Omental fat pad (tissue), 4 donors: Measurements from ENCODE around the gene CPZ. TPM values are rescaled to one million over a fixed set of nuclear protein-coding genes. Genes with fewer than 3 reads are reported as not detected.

Source experiments
- ATAC-seq: fragments of 150-250 bp; one replicate; pipeline ENCODE4 v1.9.1; 2016; ENCODE audit warnings: mild to moderate bottlenecking, moderate library complexity; ENCODE audit not compliant: low FRiP score
- DNase-seq: peaks from one replicate; pipeline ENCODE4 v3.0.0-alpha.2; 2019; ENCODE audit warnings: low spot score
- CTCF ChIP-seq, 3 donors: fragments of 450-650 bp; IDR thresholded peaks; one replicate each; pipeline ENCODE4 v1.5.1; 2016 to 2017; ENCODE audit warnings: antibody characterized with exemption in 3 of 3, mild to moderate bottlenecking in 3 of 3, moderate library complexity in 2 of 3
- total RNA-seq, 4 donors: library from RNA; depleted of rRNA; stranded (reverse); fragments of >200 nt; gene quantifications; one replicate each; pipeline ENCODE4 v1.1.0, GENCODE V29; 2016

CPZ gene
- total RNA-seq, 4 donors from 2014 or later = 0.32 to 14.2 (median 8.4) TPM

DNA sequence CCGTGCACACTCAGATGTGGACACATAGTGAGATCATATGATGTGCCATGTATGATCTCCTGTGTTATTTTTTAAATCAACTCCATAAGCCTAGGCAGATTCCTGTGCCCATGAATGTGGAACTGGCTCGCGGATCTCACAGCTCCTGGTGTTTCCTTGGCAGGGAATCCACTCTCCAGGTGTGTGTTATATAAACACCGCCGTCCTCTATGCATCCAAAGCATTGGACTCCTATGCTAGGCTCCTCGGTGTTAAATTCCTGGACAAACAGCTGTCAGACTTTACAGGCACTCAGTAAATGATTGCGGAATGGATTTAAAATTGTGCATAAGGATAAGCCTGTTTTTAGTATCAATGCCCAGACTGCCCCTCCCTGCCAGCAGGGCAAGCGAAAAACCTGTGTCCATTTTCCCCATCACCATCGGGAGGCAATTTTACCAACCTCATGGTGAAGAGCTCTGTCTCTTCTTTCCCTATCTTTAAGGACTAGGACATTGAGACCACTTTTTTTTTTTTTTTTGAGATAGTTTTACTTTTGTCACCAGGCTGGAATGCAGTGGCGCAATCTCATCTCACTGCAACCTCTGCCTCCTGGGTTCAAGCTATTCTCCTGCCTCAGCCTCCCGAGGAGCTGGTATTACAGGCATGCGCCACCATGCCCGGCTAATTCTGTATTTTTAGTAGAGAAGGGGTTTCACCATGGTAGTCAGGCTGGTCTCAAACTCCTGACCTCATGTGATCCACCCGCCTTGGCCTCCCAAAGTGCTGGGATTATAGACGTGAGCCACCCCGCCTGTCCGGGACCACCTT is 36.0 kb upstream of the CPZ start:
- no peak for TF ChIP-seq CTCF (IDR thresholded peaks at IDR 0.05)
- no peak for ATAC-seq
- no peak for DNase-seq

- no peak for ATAC-seq
- TF ChIP-seq CTCF (IDR thresholded peaks at IDR 0.05) = no peak
Observed at GRCh38 chr4:8557151-8558076, 35.2 kb upstream of the CPZ start.

DNA sequence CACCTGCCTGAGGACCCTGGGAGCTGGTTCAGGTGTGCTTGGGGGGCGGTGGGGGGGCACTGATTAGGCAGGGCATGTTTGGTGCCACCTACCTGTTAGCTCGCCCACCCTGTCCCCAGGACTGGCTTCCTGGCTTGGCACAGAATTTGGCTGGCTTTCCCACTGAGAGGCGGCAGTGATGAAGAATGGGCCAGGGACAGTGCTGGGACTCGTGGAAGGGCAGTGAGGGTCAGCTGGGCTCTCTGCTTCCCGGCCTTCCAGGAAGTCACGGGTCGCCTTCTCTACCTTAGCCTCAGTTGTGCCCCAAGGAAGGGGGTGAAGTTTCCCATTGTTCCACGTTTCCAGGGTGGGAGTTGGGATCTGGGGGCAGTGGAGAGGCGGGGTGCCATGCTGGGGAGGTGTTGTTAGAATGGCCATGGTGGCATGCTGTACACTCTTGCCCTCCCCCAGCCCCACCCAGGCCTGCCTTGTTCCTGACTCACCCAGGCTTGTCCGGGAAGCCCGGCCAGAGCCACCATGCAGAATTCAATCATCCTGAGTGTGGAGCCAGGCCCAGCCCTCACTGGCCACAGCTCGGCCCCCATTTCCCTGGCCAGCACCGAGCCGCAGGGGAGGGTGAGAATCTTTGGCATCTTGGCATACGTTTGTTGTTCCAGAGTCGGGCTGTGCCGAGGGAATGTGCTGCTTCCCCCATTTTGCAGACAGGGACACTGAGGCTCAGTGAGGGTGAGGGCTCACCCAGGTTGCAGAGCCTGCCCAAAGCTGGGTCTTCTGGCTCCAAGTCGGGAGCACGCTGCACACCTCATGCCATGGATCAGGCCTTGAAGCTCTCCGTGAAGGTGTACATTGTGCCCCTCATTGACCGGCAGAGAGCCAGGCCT is 34.2 kb upstream of the CPZ start:
- no peak for TF ChIP-seq CTCF (IDR thresholded peaks at IDR 0.05)
- DNase-seq (no peak), ATAC-seq (no peak)

More at GRCh38 chr4:8557151-8558076, 35.2 kb upstream of the CPZ start:
- no peak for DNase-seq

GRCh38 chr4:8559011-8559410 is 33.6 kb upstream of the CPZ start:
- ATAC-seq (no peak), DNase-seq (no peak)
- TF ChIP-seq CTCF (IDR thresholded peaks at IDR 0.05) = no peak

DNA sequence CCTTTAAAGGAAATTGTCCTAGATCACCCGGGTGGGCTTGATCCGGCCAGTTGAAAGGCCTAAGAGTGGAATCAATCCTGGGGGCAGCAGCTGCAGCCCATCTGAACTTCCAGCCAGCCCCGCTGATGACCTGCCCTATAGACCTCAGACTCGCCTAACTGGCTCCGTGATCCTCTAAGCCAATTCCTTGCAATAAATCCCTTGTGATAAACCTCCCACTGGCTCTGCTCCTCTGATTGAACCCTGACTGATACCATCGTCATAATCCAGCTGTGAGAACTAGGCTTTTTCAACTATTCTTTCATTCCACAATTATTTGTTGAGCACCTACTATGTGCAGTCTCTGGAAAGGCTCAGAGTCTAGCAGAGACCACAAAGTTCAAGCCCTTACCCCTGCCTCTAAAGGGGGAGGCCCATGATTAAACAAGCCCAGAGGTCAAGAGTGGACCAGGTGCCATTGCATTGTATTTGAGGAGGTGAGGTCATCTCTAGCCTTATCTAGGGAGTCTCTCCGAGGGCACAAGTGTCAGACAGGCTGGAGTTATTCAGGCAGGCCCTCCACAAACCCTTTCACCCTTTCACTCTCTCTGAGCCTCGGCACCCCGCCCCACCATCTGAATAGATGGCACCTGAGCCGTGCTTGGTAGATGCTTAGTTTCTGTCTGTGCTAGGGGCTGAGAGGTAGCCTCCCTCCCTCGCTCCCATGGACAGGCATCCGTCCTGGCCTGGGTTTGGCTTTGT is 32.9 kb upstream of the CPZ start:
- ATAC-seq (no peak), DNase-seq (no peak)
- TF ChIP-seq CTCF (IDR thresholded peaks at IDR 0.05) = no peak
